ENCODE data around the gene ERMAP.
"Not testable (repeated sequence)": the region's sequence is repeated elsewhere in the genome, so short reads cannot be mapped to it uniquely, and the experiment has no call there.

ERMAP gene

GRCh38 chr1:42845193-42845592 lies 28.3 kb downstream of the ERMAP start:
- DNase-seq: peak; percentile 18

GRCh38 chr1:42845866-42846256 lies 28.9 kb downstream of the ERMAP start:
- no peak for DNase-seq

DNA sequence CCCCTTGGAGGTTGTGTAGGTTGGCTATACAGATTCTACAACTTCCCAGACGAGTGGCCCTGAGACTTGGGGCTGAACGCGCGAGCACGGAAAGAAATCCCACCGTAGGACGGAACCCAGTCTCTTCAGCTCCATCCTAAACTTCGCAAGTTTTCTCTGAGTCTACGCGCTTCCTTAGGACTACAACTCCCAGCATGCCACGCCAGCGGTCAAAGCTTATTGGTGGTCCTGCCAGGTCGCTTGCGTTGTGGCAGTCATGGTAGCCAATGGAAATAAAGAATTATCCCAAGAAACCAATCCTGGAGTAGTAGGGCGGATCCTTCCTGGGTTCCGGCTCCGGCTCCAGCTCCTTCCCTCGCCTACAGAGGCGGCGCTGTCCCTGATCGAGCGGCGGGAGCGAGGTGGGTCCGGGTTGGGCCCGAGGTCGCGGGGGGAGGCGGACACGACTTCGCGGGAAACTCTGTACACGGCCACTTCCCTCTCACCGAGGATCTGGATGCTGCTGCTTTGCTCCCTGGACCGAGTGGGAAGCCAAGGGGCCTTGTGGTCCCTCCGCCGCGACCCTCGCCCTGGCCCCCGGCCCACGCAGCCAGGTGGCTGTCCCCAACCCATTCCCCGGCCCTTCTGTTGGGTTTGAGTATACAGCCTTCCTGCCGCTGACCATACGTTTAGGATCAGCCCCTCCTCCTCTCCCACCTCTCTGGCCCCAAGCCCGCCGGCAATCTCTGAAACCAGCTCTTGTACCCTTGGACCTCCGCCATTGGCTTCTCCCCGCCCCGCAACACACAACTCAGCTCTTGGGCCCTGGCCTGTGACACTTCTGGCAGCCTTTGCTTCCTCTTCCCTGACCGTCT lies 29.6 kb downstream of the ERMAP start, which contains the start of gene ZNF691:
ZNF691 (plus strand) TSS at position 357 of the 854 bp plus-strand sequence. CDS start 3,046 bp downstream, outside the sequence.
- peak; percentile 98 for DNase-seq

- DNase-seq: no peak
Measured at GRCh38 chr1:42847111-42847595, 30.2 kb downstream of the ERMAP start.

- no peak for DNase-seq
Measured at GRCh38 chr1:42847721-42848460, 31.0 kb downstream of the ERMAP start.

DNA sequence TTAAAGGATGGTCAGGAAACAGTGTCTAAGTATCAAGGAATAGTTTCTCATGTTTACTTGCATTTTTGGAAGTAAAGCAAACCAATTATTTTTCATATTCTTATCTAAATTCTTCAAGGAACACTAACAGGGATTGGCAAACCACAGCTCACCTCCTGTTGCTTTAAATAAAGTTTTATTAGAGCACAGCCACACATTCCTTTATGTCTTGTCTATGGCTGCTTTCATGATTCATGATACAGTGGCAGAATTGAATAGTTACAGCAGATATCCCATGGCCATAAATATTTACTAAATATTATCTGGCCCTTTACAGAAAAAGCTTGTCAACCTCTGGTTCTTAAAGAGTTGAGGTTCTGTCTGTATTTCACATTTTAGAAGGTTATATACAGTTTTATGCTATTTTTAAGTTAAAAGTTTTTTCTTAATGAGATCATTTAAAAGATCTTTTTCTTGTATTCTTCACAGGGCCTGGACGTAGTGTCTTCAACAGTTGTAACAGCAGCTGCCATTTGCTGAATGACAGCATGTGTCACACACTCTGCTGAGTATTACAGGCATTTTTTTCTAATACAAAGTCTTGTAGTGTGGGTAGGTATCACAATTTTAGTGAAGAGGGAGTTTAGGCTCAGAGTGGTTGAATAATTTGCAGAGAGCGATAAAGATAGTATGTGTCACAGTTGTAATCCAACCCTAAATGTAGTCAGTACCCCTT lies 32.1 kb downstream of the ERMAP start:
- DNase-seq: no peak

GRCh38 chr1:42849944-42850343 lies 33.0 kb downstream of the ERMAP start:
- no peak for DNase-seq

DNA sequence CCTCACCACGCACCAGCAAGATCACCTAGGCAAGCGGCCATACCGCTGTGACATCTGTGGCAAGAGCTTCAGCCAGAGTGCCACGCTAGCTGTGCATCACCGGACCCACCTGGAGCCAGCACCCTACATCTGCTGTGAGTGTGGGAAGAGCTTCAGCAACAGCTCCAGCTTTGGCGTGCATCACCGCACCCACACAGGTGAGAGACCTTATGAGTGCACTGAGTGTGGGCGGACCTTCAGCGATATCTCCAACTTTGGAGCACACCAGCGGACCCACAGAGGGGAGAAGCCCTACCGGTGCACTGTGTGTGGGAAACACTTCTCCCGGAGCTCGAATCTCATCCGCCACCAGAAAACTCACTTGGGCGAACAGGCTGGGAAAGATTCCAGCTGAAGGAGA lies 34.5 kb downstream of the ERMAP start:
- no peak for DNase-seq

DNA sequence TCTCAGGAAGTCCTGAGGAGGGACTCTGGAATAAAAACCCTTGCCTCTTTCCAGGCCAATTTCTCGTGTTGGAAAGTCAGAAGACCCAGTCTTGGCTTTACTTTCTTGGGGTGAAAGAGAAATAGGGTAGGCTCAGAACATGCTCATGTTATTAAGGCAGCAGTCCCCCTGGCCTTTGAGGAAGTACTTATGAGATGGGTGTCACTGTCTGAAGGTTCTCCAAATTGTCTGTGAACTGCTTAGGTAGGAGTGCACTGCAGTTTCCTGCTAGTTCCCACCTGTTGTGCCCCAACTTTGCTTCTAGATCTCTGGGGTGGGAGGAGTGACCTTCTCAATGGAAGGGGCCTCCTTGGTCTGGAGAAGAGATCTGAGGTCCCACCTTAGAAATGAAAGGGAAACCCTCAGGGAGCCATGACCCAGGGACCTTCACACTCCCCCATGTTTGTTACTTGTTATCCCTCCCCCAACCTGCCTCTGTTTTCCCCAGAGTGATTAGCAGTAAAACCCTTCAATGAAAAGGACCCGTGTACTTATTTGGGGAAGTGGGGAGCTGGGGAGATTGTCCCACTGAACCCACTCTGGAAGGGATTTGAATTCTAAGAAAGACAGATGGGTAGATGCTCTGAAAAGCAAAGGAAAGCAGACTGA lies 35.2 kb downstream of the ERMAP start:
- DNase-seq: no peak

DNA sequence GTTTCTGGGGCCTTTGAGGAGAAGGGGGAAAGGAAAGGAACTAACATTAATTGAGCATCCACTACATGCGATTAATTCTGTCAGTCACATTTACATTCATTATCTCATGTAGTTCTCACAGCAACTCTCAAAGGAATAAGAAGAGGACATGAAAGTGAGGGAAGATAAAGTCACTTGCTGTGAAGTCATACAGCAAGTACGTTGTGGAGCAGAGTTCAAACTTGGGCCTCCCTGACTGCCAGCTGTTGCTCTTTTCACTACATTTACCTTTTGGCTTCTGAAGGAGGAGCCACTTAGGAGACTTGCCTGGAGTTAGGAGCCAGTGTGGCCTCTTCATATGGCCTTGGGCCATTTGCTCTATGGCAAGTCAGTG lies 35.7 kb downstream of the ERMAP start:
- DNase-seq: no peak

DNA sequence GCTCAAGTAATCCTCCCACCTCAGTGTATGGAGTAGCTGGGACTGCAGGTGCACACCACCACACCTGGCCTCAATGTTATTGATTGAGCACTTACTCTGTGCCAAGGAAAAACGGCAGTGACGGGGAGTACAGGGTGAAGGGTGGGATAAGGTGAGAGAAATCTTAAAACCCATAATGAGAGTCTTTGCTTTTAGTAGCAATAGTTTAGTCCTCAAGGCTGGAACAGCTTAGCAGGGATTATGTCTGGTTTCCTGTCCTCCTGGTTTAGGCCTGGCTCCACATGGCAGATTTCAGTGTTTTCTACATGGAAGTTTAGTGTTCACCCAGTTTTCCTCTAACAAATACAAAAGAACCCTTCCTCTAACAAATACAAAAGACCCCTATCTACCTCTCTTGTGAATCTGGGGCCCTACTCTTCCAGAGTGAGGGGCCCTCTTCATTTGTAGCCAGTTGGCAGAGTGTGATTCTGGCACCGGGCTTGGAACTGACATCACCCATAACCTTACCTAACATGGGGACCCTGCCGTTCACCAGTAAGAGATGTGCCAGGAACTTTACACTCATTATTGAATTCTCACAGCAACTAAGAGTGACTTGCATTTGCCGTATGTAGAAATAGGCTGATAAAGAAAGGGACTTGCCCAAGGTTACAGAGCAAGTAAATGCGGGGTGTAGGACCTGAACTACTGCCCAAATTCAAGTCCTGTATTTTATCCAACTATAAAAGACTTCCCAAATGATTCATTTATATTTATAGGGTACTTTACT lies 36.4 kb downstream of the ERMAP start:
- no peak for DNase-seq

- DNase-seq: not testable (repeated sequence)
Measured at GRCh38 chr1:42856554-42856953, 39.6 kb downstream of the ERMAP start.

DNA sequence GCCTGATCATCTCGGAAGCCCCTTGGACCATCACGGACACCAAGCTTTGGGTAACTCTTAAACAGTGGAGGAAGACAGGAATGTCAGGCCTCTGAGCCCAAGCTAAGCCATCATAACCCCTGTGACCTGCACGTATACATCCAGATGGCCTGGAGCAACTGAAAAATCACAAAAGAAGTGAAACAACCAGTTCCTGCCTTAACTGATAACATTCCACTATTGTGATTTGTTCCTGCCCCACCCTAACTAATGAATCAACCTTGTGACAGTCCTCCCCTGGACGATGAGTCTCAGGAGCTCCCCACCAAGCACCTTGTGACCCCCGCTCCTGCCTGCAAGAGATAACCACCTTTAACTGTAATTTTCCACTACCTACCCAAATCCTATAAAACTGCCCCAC lies 42.4 kb downstream of the ERMAP start:
- not testable (repeated sequence) for DNase-seq

DNA sequence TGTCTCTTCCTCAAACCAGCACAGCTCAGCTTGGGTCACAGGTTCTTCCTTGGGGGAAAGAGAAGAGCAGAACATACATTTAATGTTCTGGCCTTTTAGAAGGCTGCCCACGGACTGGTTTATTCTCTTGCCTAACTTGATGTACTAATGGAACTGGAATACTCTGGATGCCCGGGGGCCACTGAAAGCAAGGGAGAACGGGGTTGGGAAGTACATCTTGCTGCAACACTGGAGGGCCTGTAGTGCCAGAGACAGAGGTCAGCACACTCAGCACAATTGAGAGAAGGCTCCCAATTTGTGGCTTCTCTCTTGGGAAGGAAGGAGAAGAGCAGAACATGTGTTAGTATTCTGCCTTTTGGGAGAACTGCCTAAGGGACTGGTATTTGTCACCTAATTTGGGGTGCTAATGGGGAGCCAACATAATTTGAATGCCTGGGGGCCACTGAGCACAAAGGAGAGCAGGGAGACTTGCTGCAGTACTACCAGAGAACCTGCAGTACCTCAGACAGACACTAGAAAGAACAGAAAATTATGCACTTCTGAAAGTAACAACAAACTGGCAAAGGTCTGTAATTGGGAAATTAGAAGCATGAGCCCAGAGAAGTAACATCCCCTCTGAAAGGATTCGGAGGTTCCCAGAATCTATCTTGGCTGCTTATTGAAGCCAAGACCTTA lies 43.6 kb downstream of the ERMAP start:
- no peak for DNase-seq

DNA sequence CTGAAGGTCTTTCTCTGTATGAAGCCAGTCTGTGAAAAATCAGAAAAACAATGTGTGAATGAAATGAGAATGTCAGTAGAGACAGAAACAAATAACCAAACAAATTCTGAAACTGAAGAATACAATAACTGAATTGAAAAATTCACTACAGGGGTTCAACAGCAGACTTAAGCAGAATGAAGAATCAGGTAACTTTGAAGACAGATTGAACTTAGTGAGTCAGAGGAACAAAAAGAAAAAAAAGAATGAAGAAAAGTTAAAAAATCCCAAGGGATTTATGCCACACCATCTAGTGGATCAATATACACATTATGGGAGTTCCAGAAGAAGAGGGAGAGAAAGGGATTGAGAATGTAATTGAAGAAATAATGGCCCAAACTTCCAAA lies 44.1 kb downstream of the ERMAP start:
- no peak for DNase-seq

- DNase-seq: no peak
Measured at GRCh38 chr1:42866549-42866948, 49.6 kb downstream of the ERMAP start.

GRCh38 chr1:42868466-42868865 lies 51.5 kb downstream of the ERMAP start:
- DNase-seq: not testable (repeated sequence)

DNA sequence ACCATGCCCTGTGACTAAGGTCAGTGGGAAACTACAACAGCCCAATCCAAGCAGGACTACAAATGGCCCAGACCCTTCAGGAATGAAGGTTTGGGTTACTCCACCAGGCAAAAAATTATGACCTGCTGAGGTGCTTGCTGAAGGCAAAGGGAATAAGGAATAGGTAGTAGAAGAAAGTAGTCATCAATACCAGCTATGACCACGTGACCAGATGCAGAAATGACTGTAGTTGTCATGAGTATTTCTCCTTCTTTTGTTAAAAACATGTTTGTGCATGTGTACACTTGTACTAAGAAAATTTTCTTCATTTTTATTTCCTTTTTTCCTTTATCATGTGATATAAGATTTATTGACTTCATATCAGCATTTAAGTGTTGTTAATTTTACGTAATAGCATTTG lies 52.3 kb downstream of the ERMAP start:
- not testable (repeated sequence) for DNase-seq

GRCh38 chr1:42869751-42870150 lies 52.8 kb downstream of the ERMAP start:
- peak; percentile 82 for DNase-seq

GRCh38 chr1:42873108-42873507 lies 56.2 kb downstream of the ERMAP start:
- not testable (repeated sequence) for DNase-seq

GRCh38 chr1:42873670-42874069 lies 56.7 kb downstream of the ERMAP start:
- DNase-seq: peak; percentile 70
